GM19351 (cell line): ENCODE results near the gene WDFY4.
A peak's percentile ranks its signal among the peaks of the same experiment; 100 is the strongest.

Experiments used
- ATAC-seq: cut with Tn5 transposase; IDR thresholded peaks from one replicate; pipeline ENCODE4 v1.9.1; 2021; ENCODE audit warnings: mild to moderate bottlenecking, moderate library complexity; ENCODE audit not compliant: unreplicated experiment

The WDFY4 gene

GRCh38 chr10:48897441-48897790 is 212.7 kb downstream of the WDFY4 start:
- no peak for ATAC-seq

- ATAC-seq, result no peak
Observed at GRCh38 chr10:48898426-48898825, 213.8 kb downstream of the WDFY4 start.

- ATAC-seq, result no peak
Observed at GRCh38 chr10:48899781-48900180, 215.1 kb downstream of the WDFY4 start.

- ATAC-seq, result no peak
Observed at GRCh38 chr10:48900371-48900801, 215.7 kb downstream of the WDFY4 start.

GRCh38 chr10:48901319-48901718 is 216.6 kb downstream of the WDFY4 start:
- no peak for ATAC-seq

- no peak for ATAC-seq
Observed at GRCh38 chr10:48902096-48902495, 217.4 kb downstream of the WDFY4 start.

- ATAC-seq, result no peak
Observed at GRCh38 chr10:48903151-48903550, 218.5 kb downstream of the WDFY4 start.

- ATAC-seq, result no peak
Observed at GRCh38 chr10:48904861-48905260, 220.2 kb downstream of the WDFY4 start.

GRCh38 chr10:48905311-48905710 is 220.6 kb downstream of the WDFY4 start:
- no peak for ATAC-seq

GRCh38 chr10:48906841-48907240 is 222.2 kb downstream of the WDFY4 start:
- ATAC-seq, result no peak

- ATAC-seq, result peak; percentile 85
Observed at GRCh38 chr10:48907730-48908129, 223.1 kb downstream of the WDFY4 start.

- ATAC-seq, result no peak
Observed at GRCh38 chr10:48910548-48910947, 225.9 kb downstream of the WDFY4 start.

- ATAC-seq, result no peak
Observed at GRCh38 chr10:48913674-48914073, 229.0 kb downstream of the WDFY4 start.

- no peak for ATAC-seq
Observed at GRCh38 chr10:48923748-48924147, 239.1 kb downstream of the WDFY4 start.

- no peak for ATAC-seq
Observed at GRCh38 chr10:48924988-48925387, 240.3 kb downstream of the WDFY4 start.

GRCh38 chr10:48926255-48926654 is 241.6 kb downstream of the WDFY4 start:
- no peak for ATAC-seq

GRCh38 chr10:48926764-48927540 is 242.3 kb downstream of the WDFY4 start:
- ATAC-seq, result no peak

GRCh38 chr10:48929413-48929990 is 244.8 kb downstream of the WDFY4 start:
- no peak for ATAC-seq

GRCh38 chr10:48931188-48931587 is 246.5 kb downstream of the WDFY4 start:
- ATAC-seq, result no peak

- no peak for ATAC-seq
Observed at GRCh38 chr10:48932831-48933664, 248.4 kb downstream of the WDFY4 start.

- no peak for ATAC-seq
Observed at GRCh38 chr10:48934672-48935501, 250.2 kb downstream of the WDFY4 start.
